ENCODE measurements around the gene KCND3. TPM values are rescaled to one million over a fixed set of nuclear protein-coding genes. Genes with fewer than 3 reads are reported as not detected.
A peak's percentile ranks its signal among the peaks of the same experiment; 100 is the strongest.

KCND3 gene
- total and polyA plus RNA-seq, 2 experiments from 2014 or later = 0.10 to 0.18 TPM

DNA sequence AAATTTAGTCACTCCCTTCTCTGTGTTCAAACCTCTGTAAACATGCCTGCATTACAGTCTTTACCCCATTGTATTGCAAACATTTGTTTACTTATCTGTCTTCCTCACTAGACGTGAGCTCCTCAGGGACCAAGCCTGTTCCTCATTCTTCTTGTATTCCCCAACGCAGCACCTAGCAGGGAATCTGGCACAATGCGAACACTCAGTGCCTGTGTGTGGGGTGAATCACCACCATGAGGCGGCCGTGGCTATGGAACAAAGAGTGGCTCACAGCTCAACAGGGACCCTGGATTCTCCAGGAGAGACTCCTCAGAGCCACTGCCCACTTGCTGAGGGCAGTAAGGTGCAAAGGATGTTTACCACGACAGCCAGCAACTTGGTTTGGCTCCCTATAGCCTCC is 137.9 kb downstream of the KCND3 start:
- Mint-ChIP-seq H3K4me1 (peaks cover 37% of the 10 kb centered on the region), H3K4me3 (no peak overlapping the region), H3K9me3 (no peaks in the 10 kb centered on the region), H3K27me3 (ENCODE audit: insufficient read depth, low read depth, poor library complexity) (peaks cover 9% of the 10 kb centered on the region), H3K36me3 (ENCODE audit: low read depth) (no peaks in the 10 kb centered on the region), H3K27ac (no peak overlapping the region)
- Histone ChIP-seq H3F3A (replicated peaks; ENCODE audit: low read depth) (no peaks in the 10 kb centered on the region), H3K4me3 (no peak overlapping the region), H3K4me2 (peak overlapping the region; percentile 51; the same call in 1 of the 2 replicates), H3K27me3 (ENCODE audit: insufficient read depth) (no peaks in the 10 kb centered on the region), H4K20me1 (replicated peaks; ENCODE audit: insufficient read depth) (no peaks in the 10 kb centered on the region), H3K27ac (ENCODE audit: low read depth) (no peak overlapping the region), H2AFZ (peak overlapping the region; percentile 63; the same call in 1 of the 2 replicates), H3K36me3 (ENCODE audit: insufficient read depth) (no peaks in the 10 kb centered on the region), H3K79me2 (replicated peaks; ENCODE audit: insufficient read depth) (no peaks in the 10 kb centered on the region), H3K9me2 (ENCODE audit: insufficient read depth) (peaks cover 15% of the 10 kb centered on the region; the same call in 1 of the 2 replicates), H3K4me1 (ENCODE audit: insufficient read depth) (peaks cover 19% of the 10 kb centered on the region; the same call in 1 of the 2 replicates)
- DNase-seq (ENCODE audit: low spot score) (peak; percentile 41), ATAC-seq (peak; percentile 44)
- no peak for TF ChIP-seq CREB1 (CRISPR knock-in tag; IDR thresholded peaks at IDR 0.05; ENCODE audit: low read depth)
- TF ChIP-seq STAT1 (IDR thresholded peaks at IDR 0.05; ENCODE audit: unreplicated experiment) = no peak
- TF ChIP-seq, protein P1, sequence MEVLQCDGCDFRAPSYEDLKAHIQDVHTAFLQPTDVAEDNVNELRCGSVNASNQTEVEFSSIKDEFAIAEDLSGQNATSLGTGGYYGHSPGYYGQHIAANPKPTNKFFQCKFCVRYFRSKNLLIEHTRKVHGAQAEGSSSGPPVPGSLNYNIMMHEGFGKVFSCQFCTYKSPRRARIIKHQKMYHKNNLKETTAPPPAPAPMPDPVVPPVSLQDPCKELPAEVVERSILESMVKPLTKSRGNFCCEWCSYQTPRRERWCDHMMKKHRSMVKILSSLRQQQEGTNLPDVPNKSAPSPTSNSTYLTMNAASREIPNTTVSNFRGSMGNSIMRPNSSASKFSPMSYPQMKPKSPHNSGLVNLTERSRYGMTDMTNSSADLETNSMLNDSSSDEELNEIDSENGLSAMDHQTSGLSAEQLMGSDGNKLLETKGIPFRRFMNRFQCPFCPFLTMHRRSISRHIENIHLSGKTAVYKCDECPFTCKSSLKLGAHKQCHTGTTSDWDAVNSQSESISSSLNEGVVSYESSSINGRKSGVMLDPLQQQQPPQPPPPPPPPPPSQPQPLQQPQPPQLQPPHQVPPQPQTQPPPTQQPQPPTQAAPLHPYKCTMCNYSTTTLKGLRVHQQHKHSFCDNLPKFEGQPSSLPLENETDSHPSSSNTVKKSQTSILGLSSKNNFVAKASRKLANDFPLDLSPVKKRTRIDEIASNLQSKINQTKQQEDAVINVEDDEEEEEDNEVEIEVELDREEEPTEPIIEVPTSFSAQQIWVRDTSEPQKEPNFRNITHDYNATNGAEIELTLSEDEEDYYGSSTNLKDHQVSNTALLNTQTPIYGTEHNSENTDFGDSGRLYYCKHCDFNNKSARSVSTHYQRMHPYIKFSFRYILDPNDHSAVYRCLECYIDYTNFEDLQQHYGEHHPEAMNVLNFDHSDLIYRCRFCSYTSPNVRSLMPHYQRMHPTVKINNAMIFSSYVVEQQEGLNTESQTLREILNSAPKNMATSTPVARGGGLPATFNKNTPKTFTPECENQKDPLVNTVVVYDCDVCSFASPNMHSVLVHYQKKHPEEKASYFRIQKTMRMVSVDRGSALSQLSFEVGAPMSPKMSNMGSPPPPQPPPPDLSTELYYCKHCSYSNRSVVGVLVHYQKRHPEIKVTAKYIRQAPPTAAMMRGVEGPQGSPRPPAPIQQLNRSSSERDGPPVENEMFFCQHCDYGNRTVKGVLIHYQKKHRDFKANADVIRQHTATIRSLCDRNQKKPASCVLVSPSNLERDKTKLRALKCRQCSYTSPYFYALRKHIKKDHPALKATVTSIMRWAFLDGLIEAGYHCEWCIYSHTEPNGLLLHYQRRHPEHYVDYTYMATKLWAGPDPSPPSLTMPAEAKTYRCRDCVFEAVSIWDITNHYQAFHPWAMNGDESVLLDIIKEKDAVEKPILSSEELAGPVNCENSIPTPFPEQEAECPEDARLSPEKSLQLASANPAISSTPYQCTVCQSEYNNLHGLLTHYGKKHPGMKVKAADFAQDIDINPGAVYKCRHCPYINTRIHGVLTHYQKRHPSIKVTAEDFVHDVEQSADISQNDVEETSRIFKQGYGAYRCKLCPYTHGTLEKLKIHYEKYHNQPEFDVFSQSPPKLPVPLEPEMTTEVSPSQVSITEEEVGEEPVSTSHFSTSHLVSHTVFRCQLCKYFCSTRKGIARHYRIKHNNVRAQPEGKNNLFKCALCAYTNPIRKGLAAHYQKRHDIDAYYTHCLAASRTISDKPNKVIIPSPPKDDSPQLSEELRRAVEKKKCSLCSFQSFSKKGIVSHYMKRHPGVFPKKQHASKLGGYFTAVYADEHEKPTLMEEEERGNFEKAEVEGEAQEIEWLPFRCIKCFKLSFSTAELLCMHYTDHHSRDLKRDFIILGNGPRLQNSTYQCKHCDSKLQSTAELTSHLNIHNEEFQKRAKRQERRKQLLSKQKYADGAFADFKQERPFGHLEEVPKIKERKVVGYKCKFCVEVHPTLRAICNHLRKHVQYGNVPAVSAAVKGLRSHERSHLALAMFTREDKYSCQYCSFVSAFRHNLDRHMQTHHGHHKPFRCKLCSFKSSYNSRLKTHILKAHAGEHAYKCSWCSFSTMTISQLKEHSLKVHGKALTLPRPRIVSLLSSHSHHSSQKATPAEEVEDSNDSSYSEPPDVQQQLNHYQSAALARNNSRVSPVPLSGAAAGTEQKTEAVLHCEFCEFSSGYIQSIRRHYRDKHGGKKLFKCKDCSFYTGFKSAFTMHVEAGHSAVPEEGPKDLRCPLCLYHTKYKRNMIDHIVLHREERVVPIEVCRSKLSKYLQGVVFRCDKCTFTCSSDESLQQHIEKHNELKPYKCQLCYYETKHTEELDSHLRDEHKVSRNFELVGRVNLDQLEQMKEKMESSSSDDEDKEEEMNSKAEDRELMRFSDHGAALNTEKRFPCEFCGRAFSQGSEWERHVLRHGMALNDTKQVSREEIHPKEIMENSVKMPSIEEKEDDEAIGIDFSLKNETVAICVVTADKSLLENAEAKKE (CRISPR knock-in tag; IDR thresholded peaks at IDR 0.05) = peak; percentile 55; the same call in 1 of the 2 replicates
- no peak for TF ChIP-seq POLR2AphosphoS5 (IDR thresholded peaks at IDR 0.05; ENCODE audit: low read depth)
- TF ChIP-seq, protein P2, sequence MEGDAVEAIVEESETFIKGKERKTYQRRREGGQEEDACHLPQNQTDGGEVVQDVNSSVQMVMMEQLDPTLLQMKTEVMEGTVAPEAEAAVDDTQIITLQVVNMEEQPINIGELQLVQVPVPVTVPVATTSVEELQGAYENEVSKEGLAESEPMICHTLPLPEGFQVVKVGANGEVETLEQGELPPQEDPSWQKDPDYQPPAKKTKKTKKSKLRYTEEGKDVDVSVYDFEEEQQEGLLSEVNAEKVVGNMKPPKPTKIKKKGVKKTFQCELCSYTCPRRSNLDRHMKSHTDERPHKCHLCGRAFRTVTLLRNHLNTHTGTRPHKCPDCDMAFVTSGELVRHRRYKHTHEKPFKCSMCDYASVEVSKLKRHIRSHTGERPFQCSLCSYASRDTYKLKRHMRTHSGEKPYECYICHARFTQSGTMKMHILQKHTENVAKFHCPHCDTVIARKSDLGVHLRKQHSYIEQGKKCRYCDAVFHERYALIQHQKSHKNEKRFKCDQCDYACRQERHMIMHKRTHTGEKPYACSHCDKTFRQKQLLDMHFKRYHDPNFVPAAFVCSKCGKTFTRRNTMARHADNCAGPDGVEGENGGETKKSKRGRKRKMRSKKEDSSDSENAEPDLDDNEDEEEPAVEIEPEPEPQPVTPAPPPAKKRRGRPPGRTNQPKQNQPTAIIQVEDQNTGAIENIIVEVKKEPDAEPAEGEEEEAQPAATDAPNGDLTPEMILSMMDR (conservative IDR thresholded peaks at IDR 0.05; ENCODE audit: low read depth in 2 of 2) = no peak
- TF ChIP-seq, protein P3, sequence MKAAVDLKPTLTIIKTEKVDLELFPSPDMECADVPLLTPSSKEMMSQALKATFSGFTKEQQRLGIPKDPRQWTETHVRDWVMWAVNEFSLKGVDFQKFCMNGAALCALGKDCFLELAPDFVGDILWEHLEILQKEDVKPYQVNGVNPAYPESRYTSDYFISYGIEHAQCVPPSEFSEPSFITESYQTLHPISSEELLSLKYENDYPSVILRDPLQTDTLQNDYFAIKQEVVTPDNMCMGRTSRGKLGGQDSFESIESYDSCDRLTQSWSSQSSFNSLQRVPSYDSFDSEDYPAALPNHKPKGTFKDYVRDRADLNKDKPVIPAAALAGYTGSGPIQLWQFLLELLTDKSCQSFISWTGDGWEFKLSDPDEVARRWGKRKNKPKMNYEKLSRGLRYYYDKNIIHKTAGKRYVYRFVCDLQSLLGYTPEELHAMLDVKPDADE (IDR thresholded peaks at IDR 0.05) = no peak
